Heart right ventricle (tissue), 16 donors: Measurements from ENCODE around the gene SLC36A2. TPM values are rescaled to one million over a fixed set of nuclear protein-coding genes. Genes with fewer than 3 reads are reported as not detected.

Experiments used
- ATAC-seq, 8 donors: fragments of 200-7000 bp; cut with Tn5 transposase; one replicate each; pipeline ENCODE4 v1.9.1; 2020; ENCODE audit warnings: mild to moderate bottlenecking in 8 of 8, moderate library complexity in 8 of 8, moderate number of reproducible peaks in 1 of 8
- DNase-seq, 2 donors: peaks; one replicate each; pipeline ENCODE4 v3.0.0-alpha.2; 2020
- H3K27ac ChIP-seq, 10 donors: fragments of 200-600 bp; sonication (generic) in 2 of 10; one replicate each; pipeline versions ENCODE4 v1.5.0 to v1.8.0; 2020 to 2022; ENCODE audit warnings: mild to moderate bottlenecking in 3 of 10
- H3K27me3 ChIP-seq, 7 donors: fragments of 200-600 bp; one replicate each; pipeline ENCODE4 v1.8.0; 2021 to 2022; ENCODE audit warnings: mild to moderate bottlenecking in 2 of 7
- H3K36me3 ChIP-seq, 9 donors: fragments of 200-600 bp; sonication (generic) in 1 of 9; one replicate each; pipeline versions ENCODE4 v1.5.0 to v1.8.0; 2020 to 2022; ENCODE audit warnings: mild to moderate bottlenecking in 2 of 9
- H3K4me1 ChIP-seq, 9 donors: fragments of 200-600 bp; sonication (generic) in 1 of 9; one replicate each; pipeline versions ENCODE4 v1.5.0 to v1.8.0; 2020 to 2022; ENCODE audit warnings: mild to moderate bottlenecking in 4 of 9
- H3K4me3 ChIP-seq, 10 donors: fragments of 200-600 bp; sonication (generic) in 2 of 10; one replicate each; pipeline versions ENCODE4 v1.5.0 to v1.8.0; 2020 to 2022; ENCODE audit warnings: mild to moderate bottlenecking in 7 of 10, moderate library complexity in 2 of 10
- H3K9me3 ChIP-seq, 11 donors: fragments of 200-600 bp in 10 of 11; sonication (generic) in 2 of 11; one replicate each; pipeline versions ENCODE4 v1.5.0 to v1.8.0; 2013 to 2022; ENCODE audit warnings: mild to moderate bottlenecking in 2 of 11, control low read depth in 1 of 11, moderate library complexity in 1 of 11
- WGBS, 2 donors: extraction: QIAGEN DNeasy Blood & Tissue Kit; methylation state at CpG; one replicate each; pipeline ENCODE4 v1.1.7; 2013; ENCODE audit warnings: inconsistent platforms in 1 of 2; 5-methylcytosine and 5-hydroxymethylcytosine counted together
- intact Hi-C, 10 donors: fragments of 100-400 bp; cut with DNase I; formaldehyde crosslinking; loops; one replicate each; pipeline versions ENCODE4 v1.11.1 to v1.14.2; 2022
- polyA plus RNA-seq, 2 donors: library from polyadenylated mRNA; stranded (reverse); fragments of 200-250 nt; gene quantifications; one replicate each; pipeline ENCODE4 v1.2.3, GENCODE V29; 2013
- total RNA-seq, 10 donors: library from RNA; stranded (reverse); fragmentation: NEBNext Ultra II Directional in 3 of 10; extraction: Animal tissue kit (Norgen Biotek cat#: 25700) in 3 of 10; gene quantifications; one replicate each; pipeline versions ENCODE4 v1.2.1 to v1.2.4, GENCODE V29; 2021 to 2023
- TF ChIP-seq, protein P1 (sequence below), 9 donors: fragments of 200-600 bp; sonication (generic) in 2 of 9; IDR thresholded peaks; one replicate each; pipeline versions ENCODE4 v1.5.0 to v1.8.0; 2021 to 2022; ENCODE audit warnings: antibody characterized with exemption in 9 of 9, mild to moderate bottlenecking in 5 of 9, moderate library complexity in 1 of 9
- donor health status: Arrhythmogenic right ventricular cardiomyopathy.
- donor health status: ischemic (EF 13 %, LVEDD 7.1; RV severe dilation, severe dysfunction).
- donor health status: healthy with polysubstance abuse.
- donor health status: DM: no; HTN: yes; CAD: no.
- donor health status: DM: no; HTN: no; CAD: no.
- donor health status: ischemic (EF 25% LVEDD 6.9; RV normal size, moderate dysfunction).
- donor health status: ischemic (EF 25% LVEDD 5.7; RV mildly dilated, moderate dysfunction).
- donor health status: healthy.
- donor health status: DM: yes; HTN: yes; CAD: no.
- donor health status: Ischemic cardiomyopathy.
- donor health status: ischemic (EF 35%, LVEDD 5.7; RV mildly dilated, moderate dysfunction).
- donor health status: nonischemic (EF 11% LVEDD 7.7; RV severe dilation, severe dysfunction).
- donor health status: DM: yes; HTN: yes; CAD: no.
- donor health status: PGD.
- donor health status: ischemic (EF 29% LVEDD 5.4; RV normal size, mild dysfunction).
- donor health status: nonischemic (EF 23%, LVEDD 6.1; RV moderate dilation, normal function).

Gene SLC36A2
- total and polyA plus RNA-seq, 12 donors: 0.04 to 2.8 (median 0.39) TPM; not detected in 2

GRCh38 chr5:151332857-151333256 lies 14.5 kb downstream of the SLC36A2 start:
- peaks cover 0 to 3% (median 0%) of the 10 kb centered on the region in 7 donors for H3K27me3 ChIP-seq
- TF ChIP-seq, protein P1, sequence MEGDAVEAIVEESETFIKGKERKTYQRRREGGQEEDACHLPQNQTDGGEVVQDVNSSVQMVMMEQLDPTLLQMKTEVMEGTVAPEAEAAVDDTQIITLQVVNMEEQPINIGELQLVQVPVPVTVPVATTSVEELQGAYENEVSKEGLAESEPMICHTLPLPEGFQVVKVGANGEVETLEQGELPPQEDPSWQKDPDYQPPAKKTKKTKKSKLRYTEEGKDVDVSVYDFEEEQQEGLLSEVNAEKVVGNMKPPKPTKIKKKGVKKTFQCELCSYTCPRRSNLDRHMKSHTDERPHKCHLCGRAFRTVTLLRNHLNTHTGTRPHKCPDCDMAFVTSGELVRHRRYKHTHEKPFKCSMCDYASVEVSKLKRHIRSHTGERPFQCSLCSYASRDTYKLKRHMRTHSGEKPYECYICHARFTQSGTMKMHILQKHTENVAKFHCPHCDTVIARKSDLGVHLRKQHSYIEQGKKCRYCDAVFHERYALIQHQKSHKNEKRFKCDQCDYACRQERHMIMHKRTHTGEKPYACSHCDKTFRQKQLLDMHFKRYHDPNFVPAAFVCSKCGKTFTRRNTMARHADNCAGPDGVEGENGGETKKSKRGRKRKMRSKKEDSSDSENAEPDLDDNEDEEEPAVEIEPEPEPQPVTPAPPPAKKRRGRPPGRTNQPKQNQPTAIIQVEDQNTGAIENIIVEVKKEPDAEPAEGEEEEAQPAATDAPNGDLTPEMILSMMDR (IDR thresholded peaks at IDR 0.05): no peak
- intact Hi-C loops: no loop called here
- no peak for DNase-seq
- ATAC-seq: no peak
- H3K27ac ChIP-seq: no peak overlapping the region
- WGBS, 2 donors: 66 to 79% methylated on average over 2 of the region's 2 CpGs
- no peaks in the 10 kb centered on the region for H3K9me3 ChIP-seq
- no peaks in the 10 kb centered on the region for H3K36me3 ChIP-seq
- H3K4me3 ChIP-seq: no peak overlapping the region
- no peaks in the 10 kb centered on the region for H3K4me1 ChIP-seq

- no peaks in the 10 kb centered on the region for H3K9me3 ChIP-seq
- no peaks in the 10 kb centered on the region for H3K27me3 ChIP-seq
- H3K4me1 ChIP-seq: no peaks in the 10 kb centered on the region
- ATAC-seq (no peak), DNase-seq (no peak)
- no peak overlapping the region for H3K4me3 ChIP-seq
- H3K36me3 ChIP-seq: no peaks in the 10 kb centered on the region
- H3K27ac ChIP-seq: no peak overlapping the region
- intact Hi-C loops: no loop called here
- 52 to 57% methylated on average over 4 of the region's 4 CpGs for WGBS, 2 donors
- TF ChIP-seq, protein P1 (IDR thresholded peaks at IDR 0.05): no peak
Measured at GRCh38 chr5:151328734-151329133, 18.6 kb downstream of the SLC36A2 start.

DNA sequence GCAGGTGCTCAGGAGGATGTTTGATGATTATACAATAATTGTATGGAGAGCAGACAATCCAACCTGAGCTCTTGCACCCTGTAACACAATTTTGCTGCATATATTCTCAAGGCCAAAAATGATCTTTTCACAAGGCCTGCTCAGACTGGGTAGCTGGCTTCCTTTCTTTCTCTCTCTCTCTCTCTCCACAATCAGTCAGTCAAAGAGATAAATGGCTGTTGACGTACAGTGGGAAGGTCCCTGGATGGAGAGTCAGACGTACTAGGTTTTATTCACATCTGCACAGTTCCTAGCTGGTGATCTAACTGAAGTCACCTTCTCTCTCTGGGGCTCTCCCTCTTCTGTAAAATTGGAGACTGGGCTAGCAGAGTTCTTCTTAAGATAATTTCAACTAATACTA lies 19.8 kb downstream of the SLC36A2 start:
- H3K27me3 ChIP-seq: no peaks in the 10 kb centered on the region
- H3K4me3 ChIP-seq: no peak overlapping the region
- ATAC-seq (no peak), DNase-seq (no peak)
- no peak overlapping the region for H3K27ac ChIP-seq
- TF ChIP-seq, protein P1 (IDR thresholded peaks at IDR 0.05): no peak
- H3K4me1 ChIP-seq: no peaks in the 10 kb centered on the region
- no peaks in the 10 kb centered on the region for H3K9me3 ChIP-seq
- intact Hi-C loops: no loop called here
- no peaks in the 10 kb centered on the region for H3K36me3 ChIP-seq
- 45 to 49% methylated on average over 2 of the region's 2 CpGs for WGBS, 2 donors

GRCh38 chr5:151326266-151326665 lies 21.1 kb downstream of the SLC36A2 start:
- Histone ChIP-seq H3K27ac (no peak overlapping the region), H3K9me3 (no peaks in the 10 kb centered on the region), H3K4me3 (no peak overlapping the region), H3K36me3 (no peaks in the 10 kb centered on the region), H3K27me3 (no peaks in the 10 kb centered on the region), H3K4me1 (no peaks in the 10 kb centered on the region)
- WGBS, 2 donors: 91 to 92% methylated on average over 3 of the region's 3 CpGs
- no peak for ATAC-seq
- TF ChIP-seq, protein P1 (IDR thresholded peaks at IDR 0.05): no peak
- intact Hi-C loops: no loop called here
- no peak for DNase-seq
